NCI-H748 (cell line): ENCODE measurements around the gene NEK4.
"Not testable (repeated sequence)": the region's sequence is repeated elsewhere in the genome, so short reads cannot be mapped to it uniquely, and the experiment has no call there.

ENCODE experiments used
- DNase-seq: peaks from one replicate; lab custom pipeline; 2025; ENCODE audit not compliant: unreplicated experiment; lab: John Stamatoyannopoulos, UW

Gene NEK4

GRCh38 chr3:52779837-52780585 lies 9.3 kb upstream of the NEK4 start:
- DNase-seq, result no peak

- no peak for DNase-seq
These were observed 8.5 kb upstream of the NEK4 start for GRCh38 chr3:52779011-52779836.

- DNase-seq, result no peak
These were observed 7.4 kb upstream of the NEK4 start for GRCh38 chr3:52777959-52778805.

GRCh38 chr3:52777127-52777958 lies 6.6 kb upstream of the NEK4 start, which contains the start of gene ITIH1:
Gene ITIH1 (plus strand): TSS chr3:52777599. CDS start chr3:52777616, 17 bp downstream.
- DNase-seq, result no peak

- not testable (repeated sequence) for DNase-seq
These were observed 5.7 kb upstream of the NEK4 start for GRCh38 chr3:52776486-52776885.

- DNase-seq, result no peak
These were observed 5.1 kb upstream of the NEK4 start for GRCh38 chr3:52775877-52776276.

- no peak for DNase-seq
These were observed 4.4 kb upstream of the NEK4 start for GRCh38 chr3:52774901-52775864.

- DNase-seq, result no peak
These were observed 3.5 kb upstream of the NEK4 start for GRCh38 chr3:52774066-52774713.

GRCh38 chr3:52773361-52774065 lies 2.8 kb upstream of the NEK4 start:
- no peak for DNase-seq

- no peak for DNase-seq
These were observed 962 bp upstream of the NEK4 start for GRCh38 chr3:52771702-52772101.

- DNase-seq, result no peak
These were observed 568 bp upstream of the NEK4 start for GRCh38 chr3:52771334-52771681.

- DNase-seq, result peak; percentile 20
These were observed 819 bp downstream of the NEK4 start for GRCh38 chr3:52769786-52770455.

GRCh38 chr3:52763466-52763865 lies 7.3 kb downstream of the NEK4 start:
- no peak for DNase-seq

- DNase-seq, result no peak
These were observed 14.6 kb downstream of the NEK4 start for GRCh38 chr3:52756141-52756540.

- no peak for DNase-seq
These were observed 16.4 kb downstream of the NEK4 start for GRCh38 chr3:52754373-52754772.

GRCh38 chr3:52752045-52752660 lies 18.6 kb downstream of the NEK4 start:
- no peak for DNase-seq

GRCh38 chr3:52743721-52744120 lies 27.0 kb downstream of the NEK4 start:
- DNase-seq, result no peak
